ENCODE data around the gene DNAI2. TPM values are rescaled to one million over a fixed set of nuclear protein-coding genes. Genes with fewer than 3 reads are reported as not detected.

The DNAI2 gene
- total and polyA plus RNA-seq, 2 donors from 2014 or later = 0.22 TPM; not detected in 1

- Histone ChIP-seq H3K27me3 (ENCODE audit: control insufficient read depth, insufficient read depth, low read length) (no peaks in the 10 kb centered on the region), H3K36me3 (ENCODE audit: control insufficient read depth in 2 of 3, insufficient read depth in 3 of 3, low read length in 3 of 3) (no peaks in the 10 kb centered on the region), H3K27ac (ENCODE audit: low read depth in 2 of 2, low read length in 2 of 2) (no peak overlapping the region), H3K4me3 (ENCODE audit: low read length in 3 of 3) (no peak overlapping the region), H3K4me1 (ENCODE audit: control insufficient read depth in 2 of 3, insufficient read depth in 2 of 3, low read depth in 1 of 3, low read length in 3 of 3) (no peaks in the 10 kb centered on the region), H3K9ac (ENCODE audit: low read length in 3 of 3) (no peak overlapping the region), H3K9me3 (ENCODE audit: control insufficient read depth in 2 of 3, insufficient read depth in 1 of 3, low read length in 3 of 3) (no peaks in the 10 kb centered on the region)
- intact Hi-C loops (cut with DNase I) = no loop called here
- FAIRE-seq (no peak), DNase-seq (no peak)
- no peak for TF ChIP-seq CTCF (IDR thresholded peaks at IDR 0.05; ENCODE audit: borderline replicate concordance, extremely low read depth, insufficient read depth)
These were observed 8.7 kb downstream of the DNAI2 start for GRCh38 chr17:74282587-74283370.

- FAIRE-seq = no peak
- no peak for DNase-seq
These were observed 9.3 kb downstream of the DNAI2 start for GRCh38 chr17:74283371-74283673.

GRCh38 chr17:74287031-74287602 lies 13.1 kb downstream of the DNAI2 start:
- no peaks in the 10 kb centered on the region for H3K9me3 ChIP-seq (ENCODE audit: control insufficient read depth in 2 of 3, insufficient read depth in 1 of 3, low read length in 3 of 3)
- no peaks in the 10 kb centered on the region for H3K4me1 ChIP-seq (ENCODE audit: control insufficient read depth in 2 of 3, insufficient read depth in 2 of 3, low read depth in 1 of 3, low read length in 3 of 3)
- no peak overlapping the region for H3K9ac ChIP-seq (ENCODE audit: low read length in 3 of 3)
- DNase-seq (no peak), FAIRE-seq (no peak)
- H3K36me3 ChIP-seq (ENCODE audit: control insufficient read depth in 2 of 3, insufficient read depth in 3 of 3, low read length in 3 of 3) = no peaks in the 10 kb centered on the region
- H3K27me3 ChIP-seq (ENCODE audit: control insufficient read depth, insufficient read depth, low read length) = no peaks in the 10 kb centered on the region
- TF ChIP-seq CTCF (IDR thresholded peaks at IDR 0.05; ENCODE audit: borderline replicate concordance, extremely low read depth, insufficient read depth) = no peak
- H3K27ac ChIP-seq (ENCODE audit: low read depth in 2 of 2, low read length in 2 of 2) = no peak overlapping the region
- no peak overlapping the region for H3K4me3 ChIP-seq (ENCODE audit: low read length in 3 of 3)
- intact Hi-C loops (cut with DNase I) = no loop called here

More at GRCh38 chr17:74283371-74283673, 9.3 kb downstream of the DNAI2 start:
- intact Hi-C loops (cut with DNase I) = no loop called here
- no peak for TF ChIP-seq CTCF (IDR thresholded peaks at IDR 0.05; ENCODE audit: borderline replicate concordance, extremely low read depth, insufficient read depth)
- H3K36me3 ChIP-seq (ENCODE audit: control insufficient read depth in 2 of 3, insufficient read depth in 3 of 3, low read length in 3 of 3) = no peaks in the 10 kb centered on the region
- no peak overlapping the region for H3K9ac ChIP-seq (ENCODE audit: low read length in 3 of 3)
- H3K4me3 ChIP-seq (ENCODE audit: low read length in 3 of 3) = no peak overlapping the region
- H3K27ac ChIP-seq (ENCODE audit: low read depth in 2 of 2, low read length in 2 of 2) = no peak overlapping the region
- no peaks in the 10 kb centered on the region for H3K4me1 ChIP-seq (ENCODE audit: control insufficient read depth in 2 of 3, insufficient read depth in 2 of 3, low read depth in 1 of 3, low read length in 3 of 3)
- H3K27me3 ChIP-seq (ENCODE audit: control insufficient read depth, insufficient read depth, low read length) = no peaks in the 10 kb centered on the region
- H3K9me3 ChIP-seq (ENCODE audit: control insufficient read depth in 2 of 3, insufficient read depth in 1 of 3, low read length in 3 of 3) = no peaks in the 10 kb centered on the region

Data from kidney (tissue), 14 donors.